Pancreas (tissue), 10 donors: Measurements from ENCODE around the gene S100A10. TPM values are rescaled to one million over a fixed set of nuclear protein-coding genes. Genes with fewer than 3 reads are reported as not detected.

ENCODE experiments used
- ATAC-seq, 4 donors: fragments of 200-7000 bp; cut with Tn5 transposase; one replicate each; pipeline versions ENCODE4 v1.8.0 to v1.9.1; 2020; ENCODE audit warnings: mild to moderate bottlenecking in 4 of 4, moderate library complexity in 4 of 4
- DNase-seq, 6 donors: peaks; one replicate each; pipeline ENCODE4 v3.0.0-alpha.2; 2020
- FAIRE-seq: peaks from 2 replicates; lab custom pipeline; 2012; peaks lifted over from hg19 to GRCh38; lab: Jason Lieb, UNC
- H3K27ac ChIP-seq, 4 donors: fragments of 200-600 bp; sonication (generic); 1 replicate in 3 of 4; 2 replicates in 1 of 4; pipeline versions ENCODE4 v1.5.0 to v1.8.0; 2020
- H3K27me3 ChIP-seq, 4 donors: fragments of 200-600 bp; one replicate each; pipeline ENCODE4 v1.8.0; 2021
- H3K36me3 ChIP-seq, 3 donors: fragments of 200-600 bp; sonication (generic) in 1 of 3; one replicate each; pipeline versions ENCODE4 v1.5.0 to v1.8.0; 2020 to 2021
- H3K4me1 ChIP-seq, 3 donors: fragments of 200-600 bp; one replicate each; pipeline ENCODE4 v1.8.0; 2021
- H3K4me3 ChIP-seq, 4 donors: fragments of 200-600 bp; sonication (generic) in 2 of 4; one replicate each; pipeline versions ENCODE4 v1.5.0 to v1.8.0; 2020 to 2021
- H3K9me3 ChIP-seq, 4 donors: fragments of 200-600 bp; one replicate each; pipeline ENCODE4 v1.8.0; 2021
- WGBS, 2 donors: extraction: QIAGEN DNeasy Blood & Tissue Kit; methylation state at CpG; one replicate each; pipeline ENCODE4 v1.1.7; 2013; 5-methylcytosine and 5-hydroxymethylcytosine counted together
- intact Hi-C, 3 donors: fragments of 100-400 bp; cut with DNase I; formaldehyde crosslinking; loops; one replicate each; pipeline versions ENCODE4 v1.11.1 to v1.14.2; 2022
- polyA plus RNA-seq, 2 donors: library from polyadenylated mRNA; stranded (reverse); fragments of 200-250 nt; gene quantifications; one replicate each; pipeline ENCODE4 v1.2.3, GENCODE V29; 2013
- total RNA-seq, 6 donors: library from RNA; stranded (reverse); fragmentation: NEBNext Ultra II Directional in 4 of 6; extraction: Animal tissue kit (Norgen Biotek cat#: 25700) in 4 of 6; gene quantifications; one replicate each; pipeline versions ENCODE4 v1.2.1 to v1.2.4, GENCODE V29; 2021 to 2023
- TF ChIP-seq, protein P1 (sequence below), 4 donors: fragments of 200-600 bp; sonication (generic) in 3 of 4; IDR thresholded peaks; one replicate each; pipeline versions ENCODE4 v1.5.0 to v1.8.0; 2021; ENCODE audit warnings: antibody characterized with exemption in 4 of 4
- donor health status: healthy with polysubstance abuse.
- donor health status: DM: no; HTN: no; CAD: no; lungs with moderate emphysema.
- donor health status: DM: no; HTN: no; CAD: no.
- donor health status: control.
- donor health status: control.
- donor health status: Bipolar disorder and iron deficiency.
- donor health status: DM: yes; HTN: yes; CAD: no.
- donor health status: DM: no; HTN: no; CAD: no.
- donor health status: DM: no; HTN: no; CAD: no.
- donor health status: DM: yes; HTN: yes; CAD: no.

S100A10 gene
- total and polyA plus RNA-seq, 8 donors, result 34.3 to 269 (median 117) TPM

DNA sequence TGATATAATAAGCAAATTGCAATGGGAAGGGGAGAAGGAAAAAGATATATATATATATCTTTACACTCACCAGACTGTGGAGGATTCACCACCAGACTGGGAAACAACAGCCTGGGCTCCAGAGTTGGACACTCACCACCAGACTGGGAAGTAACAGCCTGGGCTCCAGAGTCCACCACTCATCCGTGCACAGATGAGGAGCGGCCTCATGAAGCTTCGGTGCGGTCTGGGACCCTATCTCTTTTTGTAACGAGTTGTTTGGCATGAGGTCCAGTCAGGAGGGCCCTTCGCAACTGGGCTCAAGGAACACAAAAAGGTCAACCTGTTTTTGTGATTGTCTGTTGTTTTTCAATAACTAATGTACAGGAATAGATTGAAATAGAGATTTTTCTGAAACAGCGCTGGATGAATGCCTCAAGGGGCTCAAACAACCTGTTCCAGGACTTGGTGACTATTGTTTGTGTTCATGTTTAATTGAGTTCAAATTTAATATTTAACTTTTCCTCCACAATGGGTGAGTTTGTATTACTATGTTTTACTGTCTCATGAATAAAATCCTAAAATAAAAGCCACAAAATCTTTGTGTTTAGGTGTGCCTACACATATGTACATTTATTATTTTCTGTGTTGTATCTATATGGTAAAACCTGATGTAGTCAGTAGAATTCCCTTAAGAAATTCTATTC, 40.1 kb downstream of the S100A10 start:
- TF ChIP-seq, protein P1, sequence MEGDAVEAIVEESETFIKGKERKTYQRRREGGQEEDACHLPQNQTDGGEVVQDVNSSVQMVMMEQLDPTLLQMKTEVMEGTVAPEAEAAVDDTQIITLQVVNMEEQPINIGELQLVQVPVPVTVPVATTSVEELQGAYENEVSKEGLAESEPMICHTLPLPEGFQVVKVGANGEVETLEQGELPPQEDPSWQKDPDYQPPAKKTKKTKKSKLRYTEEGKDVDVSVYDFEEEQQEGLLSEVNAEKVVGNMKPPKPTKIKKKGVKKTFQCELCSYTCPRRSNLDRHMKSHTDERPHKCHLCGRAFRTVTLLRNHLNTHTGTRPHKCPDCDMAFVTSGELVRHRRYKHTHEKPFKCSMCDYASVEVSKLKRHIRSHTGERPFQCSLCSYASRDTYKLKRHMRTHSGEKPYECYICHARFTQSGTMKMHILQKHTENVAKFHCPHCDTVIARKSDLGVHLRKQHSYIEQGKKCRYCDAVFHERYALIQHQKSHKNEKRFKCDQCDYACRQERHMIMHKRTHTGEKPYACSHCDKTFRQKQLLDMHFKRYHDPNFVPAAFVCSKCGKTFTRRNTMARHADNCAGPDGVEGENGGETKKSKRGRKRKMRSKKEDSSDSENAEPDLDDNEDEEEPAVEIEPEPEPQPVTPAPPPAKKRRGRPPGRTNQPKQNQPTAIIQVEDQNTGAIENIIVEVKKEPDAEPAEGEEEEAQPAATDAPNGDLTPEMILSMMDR (IDR thresholded peaks at IDR 0.05), result no peak
- FAIRE-seq (no peak), DNase-seq (no peak), ATAC-seq (peak in 1 of 4 donors; percentile 49)
- intact Hi-C loops, result no loop called here
- no peaks in the 10 kb centered on the region for H3K9me3 ChIP-seq
- no peak overlapping the region for H3K4me3 ChIP-seq
- no peaks in the 10 kb centered on the region for H3K36me3 ChIP-seq
- H3K4me1 ChIP-seq, result no peaks in the 10 kb centered on the region
- 39 to 60% methylated on average over 7 of the region's 7 CpGs for WGBS, 2 donors
- H3K27me3 ChIP-seq, result no peaks in the 10 kb centered on the region
- peak overlapping the region in 2 of 4 donors; percentile 13 to 37 for H3K27ac ChIP-seq

DNA sequence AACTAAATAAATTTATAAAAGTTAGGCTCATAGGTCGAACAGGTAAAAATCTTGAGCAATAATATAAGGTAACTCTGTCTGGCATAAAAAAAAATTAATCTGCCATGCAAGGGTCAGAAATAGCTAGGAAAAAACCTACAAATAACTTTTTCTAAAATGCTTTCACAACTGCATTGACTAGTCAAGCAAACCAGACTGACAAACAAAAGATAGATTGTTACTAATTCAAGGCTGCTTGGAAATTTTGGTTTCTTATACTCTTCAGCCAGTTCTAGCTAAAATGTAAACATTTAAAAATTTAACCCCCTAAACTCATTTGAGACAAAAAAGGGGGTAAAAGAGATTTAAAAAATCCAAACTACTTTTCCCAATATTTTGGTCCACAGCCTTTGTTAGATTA, 40.8 kb downstream of the S100A10 start:
- intact Hi-C loops, result no loop called here
- WGBS, 2 donors, result 40 to 41% methylated on average over 1 of the region's 1 CpG
- Histone ChIP-seq H3K36me3 (no peaks in the 10 kb centered on the region), H3K4me1 (no peaks in the 10 kb centered on the region), H3K27ac (peak overlapping the region in 1 of 4 donors; percentile 37), H3K9me3 (no peaks in the 10 kb centered on the region), H3K27me3 (no peaks in the 10 kb centered on the region), H3K4me3 (no peak overlapping the region)
- DNase-seq (no peak), ATAC-seq (no peak), FAIRE-seq (no peak)
- TF ChIP-seq, protein P1 (IDR thresholded peaks at IDR 0.05), result no peak

DNA sequence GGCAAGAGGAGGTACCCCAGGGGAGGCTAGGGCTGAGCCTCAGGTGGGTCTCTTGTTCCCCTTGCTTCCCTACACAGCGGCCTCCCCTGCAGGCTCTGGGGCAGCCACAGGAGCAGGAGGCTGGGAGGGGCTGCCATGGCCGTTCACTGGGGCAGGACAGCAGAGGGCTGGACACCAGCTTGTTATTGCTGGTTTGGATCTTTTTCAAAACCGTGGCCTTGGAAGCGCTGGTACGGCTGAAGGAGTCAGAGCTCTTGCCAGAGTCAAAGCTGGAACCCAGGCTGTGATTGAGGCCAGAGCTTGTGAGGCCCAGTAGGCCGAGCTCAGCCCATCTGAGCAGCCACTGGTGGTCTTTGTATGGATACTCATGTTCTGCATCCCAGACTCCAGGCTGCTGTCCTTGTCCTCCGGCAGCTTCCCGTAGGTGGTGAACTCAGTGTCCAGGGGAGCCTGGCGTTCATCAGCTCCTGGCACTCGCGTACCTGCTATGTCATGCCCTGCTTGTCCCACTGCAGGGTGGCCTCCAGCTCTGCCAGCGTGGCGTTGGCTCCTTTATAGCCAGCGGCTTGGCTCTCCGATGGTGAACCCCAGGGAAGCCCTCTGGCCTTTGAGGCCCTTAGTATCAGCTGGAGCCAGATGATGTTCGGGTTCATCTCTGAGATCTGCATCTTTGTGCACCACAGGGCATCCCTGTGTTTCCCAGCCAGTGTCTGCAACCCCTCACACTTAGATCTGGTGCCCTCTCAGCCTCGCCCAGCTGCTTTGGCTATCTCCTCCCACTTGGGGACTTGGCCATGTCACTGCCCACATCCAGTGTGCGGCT, 44.1 kb downstream of the S100A10 start:
- intact Hi-C loops, result no loop called here
- Histone ChIP-seq H3K27ac (no peak overlapping the region), H3K4me1 (peaks cover 0 to 7% (median 0%) of the 10 kb centered on the region in 3 donors), H3K9me3 (no peaks in the 10 kb centered on the region), H3K36me3 (no peaks in the 10 kb centered on the region), H3K27me3 (no peaks in the 10 kb centered on the region), H3K4me3 (no peak overlapping the region)
- peak in 1 of 6 donors; percentile 50 for DNase-seq
- no peak for FAIRE-seq
- ATAC-seq, result no peak
- TF ChIP-seq, protein P1 (IDR thresholded peaks at IDR 0.05), result no peak
- WGBS, 2 donors, result 73 to 76% methylated on average over 18 of the region's 18 CpGs

DNA sequence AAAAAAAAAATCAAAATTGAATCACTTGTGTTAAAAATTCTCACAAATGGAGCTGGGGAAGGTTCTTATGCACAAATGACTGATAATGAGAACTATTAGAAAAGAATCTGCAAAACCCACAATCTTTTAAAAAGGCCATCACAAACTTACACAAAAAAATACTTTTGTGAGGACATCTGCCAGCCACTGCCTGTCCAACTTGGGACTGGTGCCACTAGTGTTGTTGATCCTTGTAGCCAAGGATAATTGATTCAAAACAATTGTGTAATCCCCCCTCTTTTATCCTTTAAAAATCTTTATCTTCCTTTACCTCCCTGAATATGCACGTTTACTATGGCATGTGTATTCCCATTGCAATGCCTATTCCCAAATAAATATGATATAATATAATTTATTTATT, 45.2 kb downstream of the S100A10 start:
- Histone ChIP-seq H3K27me3 (no peaks in the 10 kb centered on the region), H3K9me3 (no peaks in the 10 kb centered on the region), H3K27ac (no peak overlapping the region), H3K4me3 (no peak overlapping the region), H3K4me1 (peaks cover 0 to 13% (median 0%) of the 10 kb centered on the region in 3 donors), H3K36me3 (no peaks in the 10 kb centered on the region)
- 63 to 68% methylated on average over 1 of the region's 1 CpG for WGBS, 2 donors
- TF ChIP-seq, protein P1 (IDR thresholded peaks at IDR 0.05), result no peak
- no peak for ATAC-seq
- intact Hi-C loops, result no loop called here
- no peak for FAIRE-seq
- no peak for DNase-seq
